Smooth muscle cell of the brain vasculature (primary cell): ENCODE data around the gene APC.
A peak's percentile ranks its signal among the peaks of the same experiment; 100 is the strongest.

Source experiments
- DNase-seq: peaks from one replicate; pipeline ENCODE4 v3.0.0-alpha.2; 2012; ENCODE audit warnings: low read depth, low spot score

The APC gene

DNA sequence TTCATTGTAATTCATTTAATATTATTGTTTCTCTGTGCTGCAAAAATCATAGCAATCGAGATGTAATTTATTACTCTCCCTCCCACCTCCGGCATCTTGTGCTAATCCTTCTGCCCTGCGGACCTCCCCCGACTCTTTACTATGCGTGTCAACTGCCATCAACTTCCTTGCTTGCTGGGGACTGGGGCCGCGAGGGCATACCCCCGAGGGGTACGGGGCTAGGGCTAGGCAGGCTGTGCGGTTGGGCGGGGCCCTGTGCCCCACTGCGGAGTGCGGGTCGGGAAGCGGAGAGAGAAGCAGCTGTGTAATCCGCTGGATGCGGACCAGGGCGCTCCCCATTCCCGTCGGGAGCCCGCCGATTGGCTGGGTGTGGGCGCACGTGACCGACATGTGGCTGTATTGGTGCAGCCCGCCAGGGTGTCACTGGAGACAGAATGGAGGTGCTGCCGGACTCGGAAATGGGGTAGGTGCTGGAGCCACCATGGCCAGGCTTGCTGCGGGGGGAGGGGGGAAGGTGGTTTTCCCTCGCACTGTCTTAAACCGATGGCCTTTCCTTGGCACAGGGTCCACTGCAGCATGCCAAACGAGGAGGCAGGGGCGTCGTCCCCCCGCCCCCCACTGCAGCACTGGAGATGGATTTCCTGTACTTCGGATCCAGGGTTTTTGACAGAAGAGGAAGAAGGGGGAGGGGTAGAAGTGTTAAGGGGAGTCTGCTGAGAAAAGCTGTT lies at the start of gene APC:
TSS of gene APC (plus strand) at position 423 of the 728 bp plus-strand sequence. CDS start 17,006 bp downstream, outside the sequence.
- DNase-seq, result peak; percentile 57

DNA sequence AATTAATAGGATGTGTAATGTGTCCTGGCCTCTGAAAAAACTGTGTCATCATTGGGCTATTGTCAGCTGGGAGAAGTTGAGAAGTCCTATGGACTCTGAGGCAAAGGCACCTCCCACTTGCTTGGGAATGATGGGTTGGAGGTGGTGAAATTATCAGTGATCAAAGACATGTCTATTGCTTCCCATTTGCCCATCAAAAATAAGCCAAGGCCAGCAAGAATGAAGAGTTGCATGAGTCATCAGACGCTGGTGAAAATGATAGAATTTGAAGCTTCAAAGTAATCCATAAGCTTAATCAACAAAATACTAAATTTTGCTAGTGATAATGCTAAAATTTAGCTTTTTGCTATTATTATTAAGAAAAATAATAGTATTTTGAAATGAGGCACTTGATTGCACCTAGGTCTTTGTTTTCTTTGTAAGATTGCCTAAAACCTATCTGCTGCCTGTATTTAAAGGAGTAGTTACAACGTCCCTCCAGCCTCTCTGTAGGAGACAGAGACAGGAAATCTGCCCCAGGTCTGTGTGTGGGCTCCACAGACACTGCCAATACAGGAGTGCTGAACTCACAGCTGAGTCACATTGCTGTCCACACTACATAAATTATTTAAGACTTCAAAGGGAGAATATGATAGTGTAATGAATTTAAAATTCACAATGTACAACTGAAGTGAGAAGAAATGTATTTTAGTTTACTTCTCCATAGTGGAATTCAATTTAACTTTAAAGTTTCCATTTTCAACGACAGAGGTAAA lies 48.4 kb upstream of the APC start:
- DNase-seq, result no peak

DNA sequence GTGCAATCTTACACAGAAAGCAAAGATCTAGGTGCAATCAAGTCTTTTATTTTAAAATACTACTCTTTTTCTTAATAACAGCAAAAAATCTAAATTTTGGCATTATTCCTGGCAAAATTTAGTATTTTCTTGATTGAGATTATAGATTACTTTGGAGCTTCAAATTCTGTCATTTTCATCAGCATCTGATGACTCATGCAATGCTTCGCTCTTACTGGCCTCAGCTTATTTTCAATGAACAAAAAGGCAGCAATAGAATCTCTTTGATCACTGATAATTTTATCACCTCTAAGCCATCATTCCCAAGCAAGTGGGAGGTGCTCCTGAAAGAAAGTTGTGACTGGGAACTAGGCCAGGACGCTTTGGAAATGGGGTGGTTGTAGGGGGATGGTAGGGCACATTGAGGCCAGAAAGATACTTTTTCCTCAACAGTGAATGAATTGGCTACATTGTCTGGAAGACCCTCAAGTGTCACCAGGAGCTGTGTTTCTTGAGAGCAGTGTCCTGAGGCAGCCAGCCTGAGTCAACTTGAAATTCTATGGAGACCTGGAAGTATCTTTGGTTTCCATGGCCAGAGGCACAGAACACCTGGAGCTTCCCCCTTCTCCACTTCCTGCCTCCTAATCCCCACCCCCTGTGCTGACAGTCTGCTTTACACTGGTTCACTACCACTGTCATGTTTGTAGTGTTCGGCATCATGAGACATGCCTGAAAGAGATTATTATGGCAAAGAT lies 46.9 kb upstream of the APC start:
- no peak for DNase-seq

DNA sequence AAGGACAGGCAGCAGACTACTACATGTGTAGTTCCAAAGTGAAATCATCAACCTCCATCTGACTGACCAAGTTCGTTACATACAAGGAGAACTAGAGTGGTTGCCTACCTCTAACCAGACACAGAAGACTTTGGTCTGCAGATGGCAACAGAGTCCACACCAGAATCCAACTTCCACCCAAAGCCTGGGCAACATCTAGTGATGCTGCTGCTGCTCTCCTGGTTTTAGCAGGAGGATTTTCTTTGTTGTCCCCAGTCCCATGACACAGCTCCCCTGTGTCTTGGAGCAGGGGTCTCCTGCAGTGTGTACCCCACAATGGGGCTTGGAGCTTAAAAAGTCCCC lies 46.4 kb upstream of the APC start:
- no peak for DNase-seq

DNA sequence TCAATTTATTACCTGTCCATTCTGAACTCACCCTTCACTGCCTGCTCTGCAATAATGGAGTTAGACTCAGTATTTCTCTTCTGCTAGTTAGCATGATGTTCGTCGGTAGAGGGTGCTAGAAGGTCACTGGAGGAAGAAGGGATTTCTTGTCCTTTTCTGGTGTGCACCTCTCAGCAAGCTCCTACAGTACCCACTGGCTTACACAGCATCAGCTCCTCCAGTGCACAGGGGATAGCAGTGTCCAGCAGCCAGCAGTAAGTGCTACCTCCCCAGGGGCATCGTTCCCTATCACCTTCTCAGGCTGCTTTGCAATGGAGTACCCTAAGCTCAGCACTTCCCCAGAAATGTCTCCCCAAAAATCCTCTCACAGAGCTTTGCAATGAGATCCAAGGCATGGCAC lies 45.9 kb upstream of the APC start:
- DNase-seq, result no peak

DNA sequence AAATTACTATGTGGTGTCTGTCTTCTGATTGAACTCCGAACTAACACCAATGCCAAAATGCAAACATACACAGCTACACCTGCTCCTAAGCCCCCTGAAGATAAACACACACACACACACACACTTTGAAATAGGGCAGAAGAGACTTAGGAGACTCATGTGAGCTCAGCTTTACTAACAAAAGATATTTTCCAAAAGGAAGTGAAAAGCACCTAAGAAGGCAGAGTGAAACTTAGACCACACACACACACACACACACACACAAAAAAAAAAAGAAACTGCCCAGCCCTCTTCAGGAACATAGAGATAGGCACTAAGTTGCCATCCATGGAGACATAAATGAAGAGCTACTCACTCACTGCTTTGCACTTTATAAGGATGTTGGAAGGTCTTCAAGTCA lies 45.2 kb upstream of the APC start:
- no peak for DNase-seq

DNA sequence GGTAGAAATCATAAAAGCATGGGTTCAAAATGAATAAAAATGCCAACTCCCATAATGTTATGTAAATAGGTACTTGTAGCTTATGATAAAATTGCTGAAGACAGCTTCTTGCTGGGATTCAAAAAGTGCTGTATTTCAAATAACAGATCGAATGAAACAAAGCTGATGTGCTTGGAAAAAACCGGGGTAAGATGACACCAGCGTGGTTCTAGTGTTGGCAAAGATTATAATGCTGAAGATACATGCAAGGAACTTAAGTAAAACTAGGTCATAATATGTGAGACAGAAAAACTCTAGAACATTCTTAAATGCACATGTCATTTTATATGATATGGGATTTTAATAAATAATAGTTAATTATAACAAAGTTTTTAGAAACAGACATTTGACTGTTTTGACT lies 44.4 kb upstream of the APC start:
- no peak for DNase-seq

DNA sequence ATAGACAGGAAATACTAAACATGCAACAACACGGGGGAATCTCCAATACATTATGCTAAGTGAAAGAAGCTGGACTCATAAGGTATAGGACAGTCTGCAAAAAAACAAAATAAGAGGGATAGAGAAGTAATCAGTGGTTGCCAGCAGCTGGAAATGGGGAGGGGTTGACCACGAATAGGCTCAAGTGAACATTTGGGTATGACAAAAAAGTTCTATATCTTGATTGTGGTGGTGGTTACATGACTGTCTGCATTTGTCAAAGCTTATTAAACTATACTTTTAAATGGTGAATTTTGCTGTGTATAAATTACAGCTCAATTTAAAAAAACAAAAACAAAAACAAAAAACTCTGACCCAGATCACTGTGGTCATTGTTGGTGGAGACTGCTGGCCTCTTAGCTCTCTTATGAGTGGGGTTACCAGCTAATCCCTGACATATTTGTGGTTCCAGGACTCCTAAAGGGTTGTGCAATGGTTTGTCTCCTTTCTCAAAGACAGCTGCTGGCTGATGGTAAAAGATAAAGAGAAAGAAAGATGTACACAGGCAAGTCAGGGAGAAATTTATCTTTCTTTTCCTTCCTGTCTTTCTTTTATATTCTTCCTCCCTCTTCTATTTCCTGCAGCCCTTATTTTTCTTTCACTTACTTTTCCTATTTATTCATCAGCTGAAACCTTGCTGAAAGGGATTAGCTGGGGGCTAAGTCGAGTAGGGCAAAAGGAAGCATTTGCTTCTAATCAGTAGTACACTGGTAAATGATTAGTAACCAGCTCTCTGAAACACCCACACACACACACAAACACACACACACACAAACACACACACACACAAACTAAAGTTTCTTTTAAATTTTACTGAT lies 42.6 kb upstream of the APC start:
- DNase-seq, result no peak

DNA sequence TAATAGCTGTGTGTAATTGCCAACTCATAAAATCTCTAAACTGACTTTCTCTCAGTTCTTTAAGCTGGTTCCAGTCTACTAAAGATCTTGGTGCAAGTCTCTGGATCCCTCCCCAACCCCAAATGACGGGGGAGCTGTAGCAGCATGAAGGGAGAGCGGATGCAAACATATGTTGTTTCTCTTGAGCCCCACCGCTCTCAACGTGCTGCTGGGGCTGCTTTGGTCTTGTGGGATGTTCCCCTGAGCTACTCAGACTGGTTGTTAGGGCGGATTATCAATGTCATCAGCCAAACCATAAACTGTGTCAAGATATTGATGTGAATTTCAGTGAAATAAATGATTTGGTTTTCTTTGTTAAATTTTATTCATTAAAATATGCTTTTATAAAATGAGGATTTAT lies 40.9 kb upstream of the APC start:
- no peak for DNase-seq

DNA sequence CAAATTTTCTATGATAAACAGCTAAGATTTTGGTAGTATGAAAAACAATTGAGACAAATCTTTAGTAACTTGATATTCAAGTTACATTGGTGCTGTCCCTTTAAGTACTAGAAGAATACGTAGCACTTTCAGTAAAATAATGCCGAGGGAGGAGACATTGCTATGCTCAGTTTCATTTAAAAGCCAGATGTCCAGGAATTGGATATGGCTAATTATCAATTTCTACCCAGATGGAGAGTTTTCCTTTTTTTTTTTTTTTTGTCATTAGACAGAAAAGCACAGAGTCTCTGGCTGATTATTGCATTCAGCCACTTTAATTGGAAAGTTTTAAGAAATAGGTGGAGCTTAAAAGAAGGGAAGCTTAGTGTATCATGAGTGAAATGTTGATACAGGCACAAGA lies 40.4 kb upstream of the APC start:
- no peak for DNase-seq

DNA sequence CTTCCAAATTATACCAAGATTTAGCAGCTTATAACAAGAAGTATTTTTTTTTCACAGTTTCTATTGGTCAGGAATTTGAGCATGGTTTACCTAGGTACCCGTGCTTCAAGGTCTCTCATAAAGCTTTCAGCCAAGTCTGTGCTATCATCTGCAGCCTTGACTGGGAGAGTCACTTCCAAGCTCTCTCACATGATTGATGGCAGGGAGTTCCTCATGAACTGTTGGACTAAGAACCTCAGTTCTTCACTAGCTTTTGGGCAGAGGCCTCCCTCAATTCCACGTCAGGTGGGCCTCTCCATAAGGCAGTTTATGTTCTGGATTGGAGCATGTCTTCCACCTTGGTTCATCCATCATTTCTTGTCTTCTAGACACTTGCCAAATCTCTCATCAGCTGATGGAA lies 39.9 kb upstream of the APC start:
- DNase-seq, result no peak

DNA sequence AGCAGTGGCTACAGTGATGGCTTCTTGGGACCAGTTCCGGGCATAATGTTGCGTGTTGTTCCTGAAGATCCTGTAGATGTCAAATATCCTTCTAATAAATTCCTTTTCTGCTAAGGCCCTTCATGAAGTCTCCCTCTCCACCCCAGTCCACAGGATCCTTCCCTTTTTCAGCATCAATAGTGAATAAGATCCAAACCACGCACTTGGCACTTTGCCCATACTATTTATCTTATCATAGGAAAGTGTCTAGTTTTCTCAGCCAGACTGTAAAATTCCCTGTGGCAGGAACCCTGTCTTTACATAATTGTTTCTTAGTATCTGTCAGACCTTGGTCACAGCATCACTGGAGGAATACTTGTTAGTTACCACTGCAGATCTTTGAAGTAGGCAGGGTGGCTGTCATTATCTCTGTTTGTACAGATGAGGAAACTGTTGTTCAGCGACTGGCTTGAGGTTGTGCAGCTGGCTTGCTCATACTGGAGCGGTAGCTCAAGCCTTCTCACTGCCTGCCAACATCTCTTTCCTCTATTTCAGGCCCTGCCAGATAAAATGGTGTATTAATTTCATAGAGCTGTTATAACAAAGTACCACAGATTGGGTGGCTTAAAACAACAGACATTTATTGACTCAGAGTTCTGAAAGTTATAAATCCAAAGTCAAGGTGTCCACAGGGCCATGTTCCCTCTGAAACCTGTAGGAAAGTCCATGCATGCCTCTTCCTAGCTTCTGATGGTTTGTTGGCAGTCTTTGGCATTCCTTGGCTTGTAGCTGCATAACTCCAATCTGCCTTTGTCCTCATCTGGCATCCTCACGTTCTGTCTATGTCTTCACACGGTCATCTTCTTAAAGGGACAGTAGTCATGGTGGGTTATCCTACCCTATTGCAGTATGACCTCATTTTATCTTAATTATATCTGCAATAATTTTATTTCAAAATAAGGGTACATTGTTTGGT lies 33.5 kb upstream of the APC start:
- no peak for DNase-seq

DNA sequence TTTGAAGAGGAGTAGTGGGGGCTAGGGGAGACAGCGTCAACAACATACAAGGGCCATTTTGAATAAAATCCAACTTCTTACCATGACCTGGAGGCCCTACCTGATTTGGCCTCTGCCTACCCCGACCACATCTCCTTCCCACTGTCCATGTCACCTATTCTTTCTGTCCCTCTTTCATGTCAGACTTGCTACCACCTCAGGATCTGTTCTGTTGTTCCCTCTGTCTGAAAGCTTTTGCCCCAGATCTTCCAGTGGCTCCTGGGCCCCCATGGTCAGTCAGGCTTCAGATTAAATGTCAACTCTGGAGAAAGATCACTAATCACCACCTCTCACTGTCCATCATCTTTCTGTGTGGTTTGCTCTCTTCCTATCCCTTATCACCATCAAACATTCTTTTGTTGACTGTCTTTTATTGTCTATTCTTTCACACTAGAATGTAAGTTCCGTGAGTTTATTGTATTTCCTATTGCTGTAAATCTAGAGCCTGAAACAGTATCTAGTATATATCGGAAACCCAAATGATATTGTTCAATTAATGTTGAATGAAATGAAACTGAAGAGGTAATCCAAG lies 31.2 kb upstream of the APC start:
- no peak for DNase-seq

DNA sequence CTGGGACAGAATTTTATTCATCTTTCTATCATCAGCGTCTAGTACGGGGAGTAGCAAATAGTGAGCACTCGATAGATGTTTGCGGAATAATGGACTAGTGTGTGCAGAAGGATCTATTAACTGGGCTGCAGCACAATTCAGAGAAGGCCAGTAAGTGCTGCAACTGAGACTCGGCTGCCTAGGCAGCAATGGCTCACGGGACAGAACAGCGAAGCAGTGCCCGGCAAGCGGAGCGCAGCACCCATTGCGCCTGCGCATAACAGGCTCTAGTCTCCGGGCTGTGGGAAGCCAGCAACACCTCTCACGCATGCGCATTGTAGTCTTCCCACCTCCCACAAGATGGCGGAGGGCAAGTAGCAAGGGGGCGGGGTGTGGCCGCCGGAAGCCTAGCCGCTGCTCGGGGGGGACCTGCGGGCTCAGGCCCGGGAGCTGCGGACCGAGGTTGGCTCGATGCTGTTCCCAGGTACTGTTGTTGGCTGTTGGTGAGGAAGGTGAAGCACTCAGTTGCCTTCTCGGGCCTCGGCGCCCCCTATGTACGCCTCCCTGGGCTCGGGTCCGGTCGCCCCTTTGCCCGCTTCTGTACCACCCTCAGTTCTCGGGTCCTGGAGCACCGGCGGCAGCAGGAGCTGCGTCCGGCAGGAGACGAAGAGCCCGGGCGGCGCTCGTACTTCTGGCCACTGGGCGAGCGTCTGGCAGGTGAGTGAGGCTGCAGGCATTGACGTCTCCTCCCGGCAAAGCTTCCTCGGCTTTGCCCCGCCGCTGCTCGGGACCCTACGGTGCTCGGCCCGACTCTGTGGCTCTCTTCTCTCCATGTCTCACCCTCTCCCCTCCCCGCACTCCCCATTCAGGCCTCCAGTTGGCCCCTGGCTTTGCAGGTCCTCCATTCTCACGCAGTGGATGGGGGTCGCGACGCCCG lies 30.2 kb upstream of the APC start:
- DNase-seq, result peak; percentile 95

DNA sequence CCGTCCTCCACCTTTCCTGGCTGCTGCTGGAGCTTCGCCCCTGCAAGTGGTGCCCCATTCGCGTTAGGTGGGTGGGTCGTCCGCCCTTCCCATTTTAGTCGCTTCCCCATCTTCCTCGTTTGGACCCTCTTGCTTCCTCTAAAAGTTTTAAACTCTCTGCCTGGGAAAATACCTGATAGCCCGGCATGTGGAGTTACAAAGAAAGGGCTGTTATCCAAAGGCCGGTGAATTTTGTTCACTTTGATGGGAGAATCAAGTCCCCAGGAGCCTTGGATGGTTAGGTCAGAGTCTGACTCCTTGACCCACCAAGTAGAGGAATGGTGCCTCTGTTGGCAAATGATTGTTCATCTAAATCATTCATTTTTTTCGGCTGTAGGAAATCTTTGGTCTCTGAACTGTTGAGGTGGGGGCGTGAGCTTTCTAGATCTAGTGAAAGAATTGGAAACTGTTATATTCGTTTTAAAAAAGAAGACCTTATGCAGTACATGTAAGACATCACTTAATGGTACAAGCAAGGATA lies 29.5 kb upstream of the APC start:
- no peak for DNase-seq

DNA sequence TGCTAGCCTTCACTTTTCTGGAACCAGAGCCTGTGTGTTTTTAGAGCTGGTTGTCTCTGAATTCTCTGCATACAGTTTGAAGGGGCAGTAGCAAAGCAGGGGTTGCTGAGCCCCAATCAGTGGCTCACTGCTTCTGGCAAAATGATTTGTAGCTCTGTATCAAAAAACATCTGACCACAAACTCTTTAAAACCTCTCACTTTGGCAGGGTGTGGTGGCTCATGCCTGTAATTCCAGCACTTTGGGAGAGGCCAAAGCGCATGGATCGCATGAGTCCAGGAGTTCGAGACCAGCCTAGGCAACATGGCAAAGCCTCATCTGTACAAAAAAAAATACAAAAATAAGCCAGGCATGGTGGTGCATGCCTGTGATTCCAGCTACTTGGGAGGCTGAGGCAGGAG lies 28.3 kb upstream of the APC start:
- no peak for DNase-seq

DNA sequence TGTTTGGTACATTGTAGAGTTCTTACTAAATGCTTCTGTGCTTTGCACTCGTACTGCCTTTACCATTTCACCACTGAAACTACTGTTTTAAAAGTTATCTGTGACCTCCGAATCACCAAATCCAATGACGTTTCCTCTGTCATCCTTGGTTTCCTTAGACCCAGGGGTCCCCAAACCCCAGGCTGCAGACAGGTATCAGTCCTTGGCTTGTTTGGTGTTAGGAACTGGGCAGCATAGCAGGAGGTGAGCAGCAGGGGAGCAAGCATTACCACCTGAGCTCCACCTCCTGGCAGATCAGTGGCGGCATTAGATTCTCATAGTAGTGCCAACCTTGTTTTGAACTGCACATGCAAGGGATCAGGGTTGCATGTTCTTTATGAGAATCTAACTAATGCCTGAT lies 26.8 kb upstream of the APC start:
- no peak for DNase-seq

DNA sequence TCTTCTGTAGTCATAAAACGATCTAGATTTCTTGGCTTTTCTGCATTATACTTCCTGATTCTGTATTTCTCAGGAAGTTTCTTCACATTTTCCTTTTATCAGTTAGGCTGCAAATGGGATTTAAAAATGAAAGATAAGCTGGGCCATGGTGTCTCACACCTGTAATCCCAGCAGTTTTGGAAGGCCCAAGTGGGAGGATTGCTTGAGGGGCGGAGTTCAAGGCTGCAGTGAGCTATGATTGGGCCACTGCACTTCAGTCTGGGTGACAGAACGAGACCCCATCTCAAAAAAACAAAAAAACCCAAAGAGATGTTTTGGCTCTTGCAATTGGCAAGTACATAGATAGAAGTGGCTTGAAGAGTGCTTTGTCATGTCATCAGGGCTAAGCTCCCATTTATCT lies 26.2 kb upstream of the APC start:
- DNase-seq, result no peak

DNA sequence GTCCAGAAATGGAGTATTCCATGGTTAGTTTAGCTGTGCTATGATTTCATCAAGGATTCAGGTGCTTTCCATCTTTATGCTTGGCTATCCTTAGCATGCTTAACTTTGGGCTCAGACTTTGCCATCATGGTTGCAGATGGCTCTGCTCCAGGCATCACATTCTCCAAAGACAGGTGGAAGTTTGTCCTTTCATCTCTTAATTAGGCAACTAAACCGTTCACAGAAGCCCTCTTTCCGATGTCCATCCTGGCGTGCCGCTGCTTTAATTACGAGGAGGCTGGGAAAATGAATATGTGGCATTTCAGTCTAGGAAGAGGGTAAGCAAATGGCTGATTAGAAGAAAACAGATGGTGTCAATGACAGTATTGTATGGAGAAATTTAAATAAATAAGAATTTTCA lies 24.5 kb upstream of the APC start:
- DNase-seq, result no peak
